GM19025 (cell line): ENCODE measurements around the gene GNG2.

Source experiments
- ATAC-seq: cut with Tn5 transposase; IDR thresholded peaks from one replicate; pipeline ENCODE4 v1.9.1; 2021; ENCODE audit warnings: mild to moderate bottlenecking, low read depth, moderate library complexity; ENCODE audit not compliant: unreplicated experiment

Gene GNG2

GRCh38 chr14:51852541-51852940 is 7.9 kb upstream of the GNG2 start:
- ATAC-seq = no peak

DNA sequence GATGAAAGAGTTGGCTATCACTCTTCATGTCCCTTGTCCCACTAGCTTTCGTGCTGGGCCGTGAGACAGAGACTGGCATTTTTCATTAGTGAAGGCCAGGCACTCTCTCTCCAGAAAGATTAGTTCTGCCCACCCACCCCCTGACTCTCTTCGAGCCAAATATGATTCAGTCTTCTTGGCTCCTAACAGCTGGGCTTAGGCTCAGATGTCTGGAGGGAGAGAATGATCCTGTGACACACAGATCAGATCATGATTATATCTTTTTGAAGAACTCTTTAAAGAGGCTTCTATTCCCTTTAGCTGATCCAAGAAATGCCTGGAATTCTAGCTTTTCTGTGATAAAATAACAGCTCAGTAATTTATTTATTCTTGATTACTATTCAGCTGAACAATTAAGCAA is 5.2 kb upstream of the GNG2 start:
- ATAC-seq = no peak

GRCh38 chr14:51856792-51857296 is 3.6 kb upstream of the GNG2 start:
- ATAC-seq = no peak

DNA sequence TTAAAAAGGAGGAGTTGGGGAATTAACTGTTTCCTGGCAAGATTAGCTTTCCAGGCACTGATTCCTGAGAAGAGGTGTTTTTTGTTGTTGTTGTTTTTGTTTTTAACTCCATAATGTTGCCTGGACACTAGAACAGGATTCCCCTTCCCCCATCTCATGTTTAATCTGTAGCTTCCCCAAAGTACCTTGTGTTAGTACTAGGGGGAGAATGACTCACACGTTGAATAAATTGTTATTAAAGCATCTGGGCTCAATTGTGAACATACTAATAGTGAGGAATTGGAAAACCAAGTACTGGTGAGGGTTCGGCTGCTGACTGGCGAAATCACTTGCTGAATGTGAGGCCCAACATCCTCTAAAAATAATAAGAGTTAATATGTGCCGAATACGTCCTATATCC is 1.3 kb upstream of the GNG2 start:
- no peak for ATAC-seq

DNA sequence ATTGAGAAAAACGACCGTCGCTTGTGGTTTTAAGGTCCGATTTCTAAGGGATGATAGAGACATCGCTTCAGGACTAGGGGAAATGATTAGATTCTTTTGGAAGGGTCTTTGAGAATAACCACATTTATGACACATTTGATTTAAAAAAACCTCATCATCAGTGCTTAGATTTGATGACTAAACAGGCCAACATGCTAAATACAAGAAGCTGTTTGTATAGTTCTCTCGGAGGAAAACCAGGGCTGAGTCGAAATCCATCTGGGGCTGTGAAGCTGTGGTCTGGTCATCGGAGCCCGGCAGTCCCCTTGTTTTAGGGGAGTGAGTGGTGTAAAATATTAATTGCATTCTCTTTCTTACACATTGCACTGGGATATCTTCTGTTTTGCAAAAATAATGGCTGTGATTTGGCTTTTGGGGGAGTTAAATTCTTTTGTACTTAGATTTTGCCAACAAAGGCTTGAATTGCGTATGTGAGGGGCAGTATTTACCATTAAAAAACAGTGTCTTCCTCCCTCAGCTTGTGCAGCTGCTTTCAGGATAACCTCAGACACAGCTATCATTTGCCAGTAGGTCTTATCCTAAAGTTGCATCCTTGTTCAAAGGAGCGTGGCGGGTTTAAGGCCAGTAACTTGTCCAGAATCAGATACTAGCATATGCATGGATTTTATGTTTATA is 550 bp downstream of the GNG2 start:
- ATAC-seq = no peak

- ATAC-seq = no peak
Observed at GRCh38 chr14:51862176-51862796, 1.9 kb downstream of the GNG2 start.

- no peak for ATAC-seq
Observed at GRCh38 chr14:51862860-51863259, 2.4 kb downstream of the GNG2 start.

DNA sequence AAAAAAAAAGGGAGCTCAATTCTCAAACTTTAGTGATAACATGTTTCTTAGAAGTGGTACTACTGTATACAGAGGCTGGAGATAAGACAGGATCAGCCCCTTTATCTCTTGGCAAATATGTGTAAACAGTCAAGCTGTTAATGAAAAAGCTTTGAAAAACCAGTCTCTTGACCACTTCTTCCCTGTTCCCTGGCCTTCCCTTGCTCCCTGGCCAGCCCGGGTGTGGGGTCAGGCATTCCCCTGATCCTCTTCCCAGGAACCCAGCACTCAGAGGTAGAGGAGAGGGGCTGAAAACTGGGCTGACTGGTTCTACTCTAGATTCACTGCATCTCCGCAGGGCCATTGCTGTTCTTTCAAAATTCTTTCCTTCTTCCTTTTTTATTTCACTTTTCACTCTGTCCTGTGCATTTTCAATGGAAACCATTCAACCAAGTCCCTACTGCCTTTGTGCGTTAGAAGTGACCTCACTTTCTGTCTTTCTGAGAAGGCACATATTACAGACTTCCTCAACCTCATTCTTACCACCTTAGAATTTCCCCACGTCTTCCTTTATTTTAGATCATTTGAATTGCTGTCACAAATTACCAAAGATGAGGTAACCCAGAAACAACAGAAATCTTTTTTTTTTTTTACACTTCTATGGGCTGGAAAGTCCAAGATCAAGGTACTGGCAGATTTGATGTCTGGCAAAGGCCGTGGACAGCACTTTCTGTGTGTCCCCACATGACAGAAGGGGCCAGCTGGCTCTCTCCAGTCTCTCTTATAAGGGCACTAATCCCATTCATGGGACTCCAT is 5.7 kb downstream of the GNG2 start:
- ATAC-seq = peak; percentile 41

- ATAC-seq = no peak
Observed at GRCh38 chr14:51867741-51868140, 7.3 kb downstream of the GNG2 start.

GRCh38 chr14:51868405-51868804 is 8.0 kb downstream of the GNG2 start:
- no peak for ATAC-seq

- no peak for ATAC-seq
Observed at GRCh38 chr14:51869411-51870100, 9.1 kb downstream of the GNG2 start.

GRCh38 chr14:51870606-51871005 is 10.2 kb downstream of the GNG2 start:
- ATAC-seq = no peak

GRCh38 chr14:51871846-51872245 is 11.4 kb downstream of the GNG2 start:
- ATAC-seq = no peak

- no peak for ATAC-seq
Observed at GRCh38 chr14:51872396-51872795, 12.0 kb downstream of the GNG2 start.

DNA sequence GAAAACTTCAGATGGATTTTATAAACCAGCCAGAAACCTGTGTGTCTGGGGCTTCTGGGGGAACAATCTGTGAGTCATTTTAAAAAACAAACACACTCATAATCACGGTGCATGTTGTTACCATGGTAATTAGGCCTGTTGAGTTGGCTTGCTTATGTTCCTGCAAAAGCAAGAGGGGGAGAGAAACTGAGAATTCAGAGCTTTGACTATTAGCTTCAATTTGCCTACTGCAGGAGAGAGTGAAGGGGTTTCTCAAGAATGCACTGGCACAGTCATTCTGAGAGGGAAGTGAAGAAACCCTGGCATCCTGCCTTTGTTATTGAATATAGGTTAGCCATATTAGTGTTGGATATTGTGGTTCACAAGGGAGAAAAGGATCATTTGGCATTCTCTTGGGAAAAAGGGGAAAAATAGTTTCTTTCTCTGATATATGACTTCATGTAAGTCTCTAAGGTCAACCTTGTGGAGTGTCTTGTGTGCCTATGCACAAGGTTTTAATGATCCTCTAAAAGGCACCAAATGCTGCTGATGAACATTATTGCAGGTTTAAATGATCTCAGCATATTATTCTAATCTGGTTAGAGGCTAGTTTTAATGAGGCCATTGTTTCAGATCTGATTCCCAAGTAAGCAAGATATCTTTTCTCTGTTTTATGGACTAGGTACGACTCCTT is 12.9 kb downstream of the GNG2 start:
- ATAC-seq = peak; percentile 94

DNA sequence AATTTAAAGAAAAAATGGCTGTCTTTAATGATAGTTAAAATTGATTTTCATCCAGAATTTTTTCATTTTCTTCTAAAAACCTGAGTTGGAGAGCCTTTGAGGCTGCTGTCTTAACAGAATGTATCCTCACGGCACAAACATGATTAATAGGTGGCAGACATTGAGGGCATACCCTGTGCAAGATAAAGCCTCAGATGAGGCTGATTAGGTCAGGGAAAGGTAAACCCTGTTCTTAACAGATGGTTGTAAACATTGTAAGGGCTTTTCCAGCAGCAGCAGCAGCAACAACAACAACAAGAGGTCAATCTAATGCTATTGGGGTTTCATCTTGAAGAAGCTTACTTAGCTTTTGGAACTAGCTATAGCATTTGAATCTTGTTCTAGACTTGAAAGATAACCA is 17.4 kb downstream of the GNG2 start:
- ATAC-seq = no peak

DNA sequence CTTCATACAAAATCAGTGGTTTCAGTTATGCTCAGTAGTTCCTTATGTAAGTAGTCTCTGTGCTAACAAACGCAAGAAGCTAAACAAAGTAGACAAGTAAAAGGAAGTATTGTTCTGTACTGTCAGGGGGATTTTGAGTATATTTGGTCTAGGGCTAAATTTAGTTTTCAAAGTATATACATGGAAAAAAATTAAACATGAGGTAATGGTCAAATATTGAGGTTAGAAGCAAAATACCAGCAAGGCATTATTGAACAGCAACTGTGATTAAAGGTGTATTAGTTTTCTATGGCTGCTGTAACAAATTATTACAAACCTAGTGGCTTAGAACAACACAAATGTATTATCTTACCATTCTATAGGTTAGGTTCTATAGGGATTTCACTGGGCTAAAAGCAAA is 18.8 kb downstream of the GNG2 start:
- ATAC-seq = peak; percentile 55

- no peak for ATAC-seq
Observed at GRCh38 chr14:51880835-51881580, 20.6 kb downstream of the GNG2 start.

DNA sequence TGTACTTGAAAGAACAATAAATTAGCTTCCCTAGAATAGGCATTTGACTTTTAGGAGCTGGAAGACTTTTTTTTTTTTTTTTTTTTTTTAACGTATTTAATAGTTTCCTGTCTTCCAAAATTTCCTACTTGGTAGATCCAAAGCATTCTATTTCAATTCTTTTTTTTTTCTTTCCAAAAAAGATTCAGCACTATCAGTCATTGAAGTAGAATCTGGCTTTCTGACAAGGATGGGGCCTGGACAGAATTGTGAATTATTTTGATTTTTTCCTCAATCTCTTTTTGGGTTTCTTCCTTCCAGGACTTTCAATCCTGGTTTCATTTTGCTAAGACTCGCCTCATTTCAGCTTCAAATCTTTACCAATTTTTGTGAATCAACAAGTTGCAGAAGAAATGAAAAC is 21.2 kb downstream of the GNG2 start:
- no peak for ATAC-seq

DNA sequence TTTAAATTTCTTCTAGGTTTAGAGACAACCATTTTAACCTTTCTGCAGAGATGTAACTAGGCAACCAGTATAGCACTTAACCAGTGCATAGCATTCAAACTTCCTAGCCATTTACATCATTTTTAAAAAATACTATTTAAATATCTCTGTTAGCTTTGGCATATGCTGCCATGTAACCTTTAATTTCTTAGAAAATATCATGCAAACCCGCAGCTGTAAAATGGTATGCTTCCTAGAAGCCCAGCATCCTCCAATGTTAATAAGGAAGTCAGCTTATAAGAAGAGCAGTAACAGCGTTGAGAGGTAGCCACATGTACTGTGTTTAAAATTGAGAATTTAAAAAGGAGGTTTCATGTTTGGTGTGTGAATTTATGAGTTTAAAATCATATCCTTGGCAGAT is 22.8 kb downstream of the GNG2 start:
- ATAC-seq = no peak
